GM21515 (cell line): Measurements from ENCODE around the gene RNASE13.
"Not testable (repeated sequence)": the region's sequence is repeated elsewhere in the genome, so short reads cannot be mapped to it uniquely, and the experiment has no call there.

Source experiments
- ATAC-seq: cut with Tn5 transposase; IDR thresholded peaks from one replicate; pipeline ENCODE4 v1.9.1; 2021; ENCODE audit not compliant: unreplicated experiment

The RNASE13 gene

DNA sequence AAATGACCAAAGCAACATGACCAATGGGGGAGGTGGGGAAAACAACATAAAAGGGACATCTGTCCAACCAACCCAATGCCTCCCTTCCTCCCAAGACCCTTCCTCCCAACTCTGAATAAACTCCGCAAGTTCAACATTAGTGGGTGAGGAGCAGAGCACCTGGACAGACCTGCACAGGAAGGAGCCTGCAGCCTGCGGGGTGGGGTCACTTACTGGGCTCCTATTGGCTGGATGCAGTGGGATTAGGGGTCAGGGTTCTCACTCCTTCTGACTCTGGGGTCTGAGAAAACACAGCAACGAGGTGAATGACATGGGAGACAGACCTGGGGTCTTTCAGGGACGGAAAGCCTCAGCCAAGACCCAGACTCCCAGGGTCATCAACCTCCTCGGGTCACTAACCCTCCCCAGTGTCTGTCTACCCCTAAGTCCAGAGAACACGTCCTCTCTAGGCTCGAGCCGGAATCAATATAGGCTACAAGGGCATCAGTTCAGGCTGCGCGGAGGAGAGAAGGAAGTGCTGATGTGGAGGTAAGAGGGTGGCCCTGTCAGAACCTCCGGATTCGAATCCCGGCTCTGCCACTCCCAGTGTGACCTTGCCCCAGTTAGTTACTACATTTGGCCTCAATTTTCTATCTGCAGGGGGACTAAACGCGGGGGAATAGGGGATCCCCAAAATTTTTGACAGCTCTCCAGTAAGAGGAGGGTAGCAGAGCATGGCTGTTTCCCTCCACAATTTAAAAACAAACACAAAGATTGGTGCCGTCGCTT is 10.6 kb downstream of the RNASE13 start:
- no peak for ATAC-seq

DNA sequence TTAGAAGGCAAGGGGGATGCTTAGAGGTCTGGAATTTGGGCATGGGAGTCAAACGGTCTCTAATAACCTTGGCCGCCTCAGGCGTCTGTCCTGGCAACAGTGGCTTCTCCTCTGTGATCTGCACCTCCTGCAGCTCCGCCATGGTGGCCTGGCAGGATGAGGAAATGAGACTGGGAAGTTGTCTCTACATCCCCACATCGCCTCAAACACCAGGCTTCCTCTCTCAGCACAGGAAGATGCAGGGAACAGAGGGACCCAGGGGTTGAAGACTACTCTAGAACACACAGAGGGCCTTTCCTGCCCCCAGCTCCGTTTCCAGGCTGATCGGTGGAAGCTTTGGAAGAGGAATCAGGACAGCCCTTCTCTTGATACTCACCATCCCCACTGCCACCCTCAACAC is 11.4 kb downstream of the RNASE13 start:
- no peak for ATAC-seq

GRCh38 chr14:21022686-21023085 is 11.9 kb downstream of the RNASE13 start:
- no peak for ATAC-seq

- no peak for ATAC-seq
Observed at GRCh38 chr14:21020977-21021545, 13.5 kb downstream of the RNASE13 start.

- no peak for ATAC-seq
Observed at GRCh38 chr14:21019366-21019765, 15.2 kb downstream of the RNASE13 start.

DNA sequence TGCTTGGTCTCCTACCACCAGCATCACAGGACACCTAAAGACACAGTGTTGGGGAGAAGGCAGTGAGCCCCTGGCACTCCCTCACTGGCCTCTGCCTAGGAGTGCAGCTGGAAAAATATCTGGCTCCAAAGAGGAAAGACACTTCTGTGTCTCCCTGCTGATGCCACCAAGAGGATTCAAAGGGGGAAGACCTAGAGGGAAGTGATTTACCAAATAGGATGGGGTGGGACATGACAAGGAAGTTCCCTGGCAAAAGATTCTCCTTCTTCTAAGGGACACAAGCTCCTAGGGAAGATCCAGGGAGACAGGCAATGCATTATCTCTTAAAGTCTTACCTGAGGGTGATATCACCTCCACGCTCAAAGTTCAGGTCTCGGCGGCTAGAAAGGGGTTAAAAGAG is 15.8 kb downstream of the RNASE13 start:
- ATAC-seq: no peak

GRCh38 chr14:21018286-21018685 is 16.3 kb downstream of the RNASE13 start:
- ATAC-seq: no peak

DNA sequence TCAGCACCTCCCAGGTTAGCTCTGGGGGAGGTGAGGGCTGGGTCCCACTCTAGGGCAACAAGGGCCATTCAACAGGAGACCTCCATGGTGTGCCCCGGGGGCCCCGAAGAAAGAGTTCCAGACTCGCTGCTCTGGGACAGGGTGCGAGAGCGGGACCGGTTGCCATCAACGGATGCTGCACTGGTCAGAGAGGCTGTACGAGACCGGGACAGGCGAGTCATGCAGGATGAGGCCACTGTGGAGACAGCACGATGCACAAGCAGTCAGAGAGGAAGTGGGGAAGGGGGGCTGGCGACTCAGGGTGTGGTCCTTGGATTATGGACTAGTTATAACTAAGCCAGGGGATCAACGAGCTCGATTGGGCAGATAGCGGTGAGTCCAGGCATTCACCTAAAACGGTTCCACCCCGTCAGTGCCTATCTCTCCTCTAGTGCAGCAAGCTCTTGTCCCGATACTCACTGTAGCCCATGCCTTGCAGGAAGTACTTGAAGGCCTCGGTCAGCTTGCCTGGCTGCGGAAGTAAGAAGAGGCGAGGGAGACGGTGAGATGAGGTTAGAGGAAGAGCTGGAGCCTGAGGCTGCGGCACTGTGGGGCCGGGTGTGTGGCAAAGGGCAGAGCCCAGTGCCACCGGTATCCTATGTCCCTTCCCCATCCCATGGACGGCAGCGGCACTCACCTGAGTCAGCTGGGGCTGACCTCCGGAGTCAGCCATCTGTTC is 16.9 kb downstream of the RNASE13 start:
- ATAC-seq: no peak

DNA sequence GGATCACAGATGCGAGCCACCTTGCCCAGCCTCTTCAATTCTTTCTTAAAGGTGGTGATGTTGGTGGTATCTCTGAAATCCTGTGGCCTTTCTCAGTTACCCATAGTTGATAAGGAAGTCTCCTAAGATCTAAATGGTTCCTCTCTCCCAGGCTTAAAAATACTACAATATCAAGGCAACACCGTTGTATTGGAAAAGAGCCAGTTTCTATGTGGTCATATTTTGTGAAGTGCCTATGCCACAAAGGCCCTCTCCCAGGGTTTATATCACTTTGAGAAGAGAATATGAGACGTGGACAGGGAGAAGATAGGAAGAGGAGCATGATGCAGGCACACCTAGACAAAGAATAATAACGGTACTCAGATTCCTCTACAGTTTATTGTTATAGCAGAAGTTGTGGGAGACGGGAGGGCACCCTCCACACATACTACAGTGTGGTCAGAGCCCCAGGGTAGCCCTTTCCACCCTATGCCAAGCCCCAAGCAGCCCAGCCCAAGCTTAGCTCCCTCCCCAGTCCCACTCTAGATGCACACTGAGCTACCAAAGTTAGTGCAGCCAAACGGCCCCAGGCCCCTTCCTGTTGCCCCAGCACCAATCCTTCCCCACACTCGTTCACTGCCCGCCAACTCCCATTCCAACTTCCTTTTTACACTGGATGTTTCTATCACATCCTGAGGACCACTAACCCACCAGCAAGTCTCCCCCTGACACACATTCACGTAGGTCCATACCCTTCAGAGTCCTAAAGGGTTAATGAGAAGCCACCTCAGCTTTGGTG is 18.0 kb downstream of the RNASE13 start:
- ATAC-seq: no peak

- ATAC-seq: no peak
Observed at GRCh38 chr14:21015312-21015711, 19.3 kb downstream of the RNASE13 start.

DNA sequence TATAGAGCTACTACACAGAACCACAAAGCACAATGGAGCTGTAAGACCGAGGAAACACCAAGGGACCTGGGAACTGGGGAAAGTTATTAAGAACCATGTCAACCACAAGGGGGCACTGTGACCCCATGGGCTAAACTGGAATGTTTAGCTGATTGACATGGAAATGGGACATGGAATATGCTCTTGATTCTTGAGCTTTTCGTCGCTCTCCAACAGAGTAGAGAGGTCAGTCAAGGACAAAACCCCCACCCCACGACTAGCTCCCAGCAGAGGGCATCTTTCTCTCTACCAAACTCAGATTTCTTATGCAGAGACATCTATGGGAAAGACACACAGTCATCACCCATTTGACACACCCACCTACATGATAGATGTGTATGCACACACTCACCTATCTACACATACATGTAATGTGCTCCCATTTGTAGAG is 19.8 kb downstream of the RNASE13 start:
- no peak for ATAC-seq

- ATAC-seq: no peak
Observed at GRCh38 chr14:21011136-21011535, 23.5 kb downstream of the RNASE13 start.

DNA sequence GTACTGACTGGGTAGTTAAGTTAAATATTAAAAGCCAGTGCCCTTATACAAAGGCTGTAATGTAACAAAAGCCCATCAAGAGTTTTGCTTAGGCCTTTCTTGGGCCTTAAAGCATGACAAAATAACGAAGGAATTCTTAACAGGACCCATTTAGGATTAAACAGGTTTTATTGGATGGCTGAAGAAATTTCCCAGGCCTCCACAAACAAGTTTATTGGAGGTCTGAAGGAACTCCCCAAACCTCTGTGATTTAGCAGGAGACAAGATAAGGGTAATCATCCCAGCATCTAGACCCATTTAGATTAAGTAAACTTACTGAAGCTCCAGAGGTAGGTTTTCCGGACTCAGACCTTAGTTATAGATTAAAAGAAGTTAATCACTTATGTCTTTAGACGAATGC is 24.9 kb downstream of the RNASE13 start:
- not testable (repeated sequence) for ATAC-seq

DNA sequence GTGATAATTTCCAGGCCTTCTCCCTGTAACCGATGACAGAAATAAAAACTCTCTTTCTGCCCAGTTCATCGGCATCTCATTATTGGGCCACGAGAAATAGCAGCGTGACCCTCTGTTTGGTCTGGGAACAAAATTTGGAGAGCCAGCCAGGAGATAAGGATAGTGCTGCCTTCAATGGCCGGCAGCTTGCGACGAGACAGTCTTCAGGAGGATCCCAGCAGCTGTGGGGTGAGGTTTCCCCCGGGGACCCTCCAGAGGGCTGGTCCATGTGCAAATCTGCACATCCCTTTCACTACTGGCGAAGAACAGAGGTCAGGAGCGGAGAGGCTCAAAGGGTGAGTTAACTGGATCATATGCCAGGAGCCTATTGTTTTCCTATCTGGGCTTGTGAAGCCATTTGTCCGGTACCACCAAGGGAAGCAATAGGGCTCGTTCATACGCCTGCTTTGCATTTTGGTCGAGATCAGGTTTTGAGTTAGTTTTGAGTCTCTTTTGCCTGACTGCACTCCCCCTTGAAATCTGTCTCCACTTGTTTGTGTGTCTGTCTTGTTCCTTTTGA is 30.7 kb downstream of the RNASE13 start:
- no peak for ATAC-seq

DNA sequence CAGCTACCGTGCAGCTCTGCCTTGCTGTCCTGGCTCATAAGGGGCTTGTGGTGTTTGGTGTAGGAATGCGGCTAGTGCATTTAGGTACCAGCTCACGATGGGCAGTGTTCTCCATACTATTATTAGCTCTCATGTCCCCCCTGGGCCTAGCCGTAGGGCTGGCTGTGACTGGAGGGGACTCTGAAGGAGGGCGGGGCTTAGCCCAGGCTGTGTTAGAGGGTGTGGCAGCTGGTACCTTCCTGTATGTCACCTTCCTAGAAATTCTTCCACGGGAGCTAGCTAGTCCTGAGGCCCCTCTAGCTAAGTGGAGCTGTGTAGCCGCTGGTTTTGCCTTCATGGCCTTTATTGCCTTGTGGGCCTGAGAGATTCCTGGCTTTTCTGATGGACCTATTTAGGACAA is 33.4 kb downstream of the RNASE13 start:
- ATAC-seq: no peak

- ATAC-seq: no peak
Observed at GRCh38 chr14:20999591-20999990, 35.0 kb downstream of the RNASE13 start.

DNA sequence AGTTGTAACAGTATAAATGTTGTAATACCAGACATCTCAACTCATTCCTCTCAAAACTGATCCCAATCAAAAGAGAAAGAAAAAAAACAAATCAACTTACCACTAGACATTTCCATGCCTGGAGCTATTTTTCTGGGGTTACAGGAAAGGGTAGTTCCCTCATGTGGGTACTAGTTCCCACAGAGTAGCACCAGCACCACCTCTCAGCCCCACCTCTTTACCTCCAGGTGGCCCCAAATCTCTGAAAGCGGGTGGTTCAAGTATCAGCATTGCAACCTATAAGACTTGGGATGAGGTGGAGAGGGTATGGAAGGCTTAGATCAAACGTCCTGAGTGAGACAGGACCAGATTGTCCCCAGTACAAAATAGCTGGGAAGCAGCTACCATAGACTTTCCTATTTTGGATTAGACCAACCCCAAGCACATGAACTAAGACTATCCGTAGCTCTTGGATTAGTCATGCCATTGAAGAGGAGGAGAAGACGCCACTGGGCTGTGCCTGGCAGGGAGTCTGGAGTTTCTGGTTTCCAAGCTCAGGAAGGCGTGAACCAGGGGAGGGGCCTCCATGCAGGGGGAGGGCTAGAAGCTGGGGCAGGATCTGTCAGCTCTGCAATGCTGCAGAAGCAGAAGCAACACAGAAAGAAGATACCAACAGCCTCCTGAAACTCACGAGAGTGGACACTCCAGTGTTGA is 35.8 kb downstream of the RNASE13 start, which contains the start of gene SLC39A2:
TSS of gene SLC39A2 (plus strand) at position 620 of the 693 bp plus-strand sequence. CDS start 154 bp downstream, outside the sequence.
- ATAC-seq: no peak

DNA sequence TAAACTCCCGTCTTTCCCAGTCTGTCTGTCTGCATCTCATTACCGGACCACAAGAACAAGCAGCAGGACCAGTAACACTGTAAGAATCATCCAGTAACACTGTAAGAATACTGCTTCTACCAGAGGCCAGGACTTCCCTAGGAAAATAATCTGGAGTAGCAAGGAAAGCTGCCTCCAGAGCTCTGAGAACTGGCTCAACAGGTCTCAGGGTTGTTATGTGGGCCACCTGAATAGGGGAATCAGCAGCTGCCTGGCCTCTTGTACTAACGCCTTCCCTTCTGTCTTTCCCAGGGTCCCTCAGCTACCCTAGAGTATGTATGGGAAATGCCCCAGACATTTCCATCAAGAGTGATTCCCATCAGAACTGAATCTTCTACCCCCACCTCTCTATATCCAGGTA is 36.5 kb downstream of the RNASE13 start:
- no peak for ATAC-seq

- no peak for ATAC-seq
Observed at GRCh38 chr14:20997564-20997963, 37.0 kb downstream of the RNASE13 start.

DNA sequence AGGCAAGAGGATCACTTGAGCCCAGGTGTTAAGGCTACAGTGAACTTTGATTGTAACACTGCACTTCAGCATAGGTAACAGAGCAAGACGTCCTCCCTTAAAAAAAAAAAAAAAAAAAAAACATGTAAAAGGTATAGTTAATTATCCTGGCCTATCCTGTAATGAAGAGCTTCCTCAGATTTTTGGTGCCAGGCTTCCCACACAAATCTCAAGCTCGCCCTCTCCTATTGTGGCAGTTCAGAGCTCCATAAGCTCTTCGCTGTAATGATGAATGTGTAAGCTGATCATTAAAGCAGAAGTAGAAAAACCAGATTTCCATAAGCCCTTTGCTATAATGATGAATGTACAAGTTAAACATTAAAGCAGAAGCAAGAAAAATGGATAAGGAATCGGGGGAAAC is 37.5 kb downstream of the RNASE13 start:
- no peak for ATAC-seq
